ENCODE results near the gene CDCP1.

The CDCP1 gene

DNA sequence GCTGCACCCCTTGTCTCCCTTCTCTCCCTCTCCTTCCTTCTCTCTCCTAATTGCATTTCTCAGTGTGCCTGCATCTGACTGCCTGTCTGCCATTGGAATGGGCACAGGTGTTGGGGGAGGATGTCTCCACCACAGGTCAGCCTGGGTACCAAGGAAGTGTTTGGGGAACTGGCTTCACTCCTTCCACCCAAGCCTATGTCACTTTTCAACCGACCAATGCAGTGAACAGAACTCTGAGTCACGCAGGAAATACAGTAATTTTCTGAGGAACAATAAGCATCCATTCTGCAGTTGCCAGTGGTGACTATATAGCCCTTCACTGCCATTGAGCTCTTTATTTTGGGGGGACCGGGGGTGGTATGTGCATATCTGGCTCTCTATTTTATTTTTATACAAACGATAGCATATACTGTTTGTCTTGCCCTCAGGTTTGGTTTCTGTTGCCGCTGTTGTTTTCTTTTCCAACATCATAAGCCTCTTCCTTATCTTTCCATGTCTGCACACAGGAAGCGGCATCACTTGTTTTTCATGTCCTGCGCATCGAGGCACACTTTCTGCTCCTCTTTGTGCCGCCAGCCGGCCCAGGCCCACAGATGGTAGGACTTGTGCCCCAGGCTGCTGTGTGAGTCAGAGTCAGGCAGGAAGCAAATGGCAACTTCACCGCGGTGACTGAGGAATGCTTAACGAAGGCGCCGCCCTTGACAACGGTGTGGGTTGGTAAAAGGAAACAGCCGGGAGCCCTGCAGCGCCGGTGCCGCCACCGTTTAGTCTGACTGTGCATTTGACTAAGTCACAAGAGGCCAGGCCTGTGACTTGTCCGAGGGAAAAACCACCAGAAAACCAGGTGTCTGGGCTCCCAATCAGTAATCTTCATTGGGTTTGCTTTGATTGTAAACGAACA is 21.1 kb upstream of the CDCP1 start:
- Histone ChIP-seq H4K8ac (ENCODE audit: low read depth, low read length) (no peak overlapping the region), H4K91ac (ENCODE audit: low read depth, low read length, poor library complexity) (no peak overlapping the region), H3K4me2 (ENCODE audit: insufficient read depth, low read length, poor library complexity, severe bottlenecking) (no peak overlapping the region), H3K18ac (ENCODE audit: low read length) (no peak overlapping the region), H2AFZ (ENCODE audit: low read length) (peak overlapping the region; percentile 90), H3K4ac (ENCODE audit: low read length) (no peak overlapping the region), H2BK5ac (ENCODE audit: low read length) (no peak overlapping the region), H2BK12ac (ENCODE audit: low read length) (no peak overlapping the region), H3K27ac (replicated peaks; ENCODE audit: low read length) (no peak overlapping the region), H3K9ac (ENCODE audit: low read depth, low read length, poor library complexity) (no peak overlapping the region), H3K4me1 (ENCODE audit: control insufficient read depth in 2 of 2, insufficient read depth in 1 of 2, low read depth in 1 of 2, low read length in 2 of 2) (peaks cover 7 to 19% of the 10 kb centered on the region in 2 donors), H2BK15ac (ENCODE audit: low read length) (no peak overlapping the region), H3K4me3 (ENCODE audit: low read length in 2 of 2) (peak overlapping the region in 1 of 2 donors; percentile 24), H3K79me1 (ENCODE audit: low read depth, low read length) (no peaks in the 10 kb centered on the region), H3K23ac (ENCODE audit: low read depth, low read length, poor library complexity) (no peak overlapping the region), H3K14ac (ENCODE audit: low read length) (no peak overlapping the region), H2AK5ac (ENCODE audit: low read depth, low read length) (no peak overlapping the region), H3K36me3 (replicated peaks in 1 of 2; ENCODE audit: control insufficient read depth in 2 of 2, insufficient read depth in 2 of 2, low read length in 2 of 2) (no peaks in the 10 kb centered on the region), H3K27me3 (ENCODE audit: control insufficient read depth in 3 of 3, insufficient read depth in 3 of 3, low read depth in 1 of 3, low read length in 3 of 3) (peaks cover 0 to 3% (median 0%) of the 10 kb centered on the region in 3 experiments), H2BK120ac (ENCODE audit: low read depth, low read length) (no peak overlapping the region), H3K9me3 (replicated peaks in 1 of 2; ENCODE audit: control insufficient read depth in 2 of 2, insufficient read depth in 1 of 2, low read depth in 1 of 2, low read length in 2 of 2) (peaks cover 0 to 3% of the 10 kb centered on the region in 2 donors)
- WGBS, 2 donors (ENCODE audit: extremely low coverage in 2 of 2, insufficient read length in 2 of 2, insufficient replicate concordance in 1 of 2): no CpG with 5 or more reads among the region's 23 CpGs
- DNase-seq (ENCODE audit: low spot score): peak; percentile 57

DNA sequence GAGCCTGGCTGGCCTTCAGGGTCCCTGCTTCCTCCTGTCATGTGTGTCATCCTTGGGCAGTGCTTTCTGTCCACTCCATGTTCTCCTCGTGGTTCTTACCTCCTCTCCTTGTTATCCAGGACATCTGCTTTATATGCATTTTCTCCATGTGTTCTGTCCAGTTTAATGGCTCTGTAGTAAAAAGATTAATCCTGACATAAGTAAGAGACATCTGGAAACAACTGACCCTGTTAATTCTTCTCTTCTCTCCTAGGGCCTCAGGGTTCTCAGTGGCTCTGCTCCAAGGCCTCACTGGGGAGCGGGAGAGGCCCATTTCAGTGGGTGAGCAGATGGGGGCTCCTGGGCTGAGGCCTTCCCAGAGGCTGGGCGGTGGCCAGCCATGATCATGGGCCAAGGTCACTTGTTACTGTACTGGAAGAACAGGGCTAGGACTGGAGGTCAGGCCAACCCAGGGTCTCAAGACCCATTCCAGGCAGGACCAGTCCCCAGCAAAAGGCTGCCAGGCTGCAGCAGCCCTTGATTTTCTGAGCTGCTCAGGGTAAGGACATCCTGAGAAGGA is 20.2 kb upstream of the CDCP1 start:
- Histone ChIP-seq H2BK120ac (ENCODE audit: low read depth, low read length) (no peak overlapping the region), H3K4ac (ENCODE audit: low read length) (no peak overlapping the region), H3K27me3 (ENCODE audit: control insufficient read depth in 3 of 3, insufficient read depth in 3 of 3, low read depth in 1 of 3, low read length in 3 of 3) (peaks cover 0 to 3% (median 0%) of the 10 kb centered on the region in 3 experiments), H3K9ac (ENCODE audit: low read depth, low read length, poor library complexity) (no peak overlapping the region), H3K18ac (ENCODE audit: low read length) (no peak overlapping the region), H4K8ac (ENCODE audit: low read depth, low read length) (no peak overlapping the region), H3K4me3 (ENCODE audit: low read length in 2 of 2) (no peak overlapping the region), H3K27ac (replicated peaks; ENCODE audit: low read length) (no peak overlapping the region), H2AK5ac (ENCODE audit: low read depth, low read length) (no peak overlapping the region), H3K4me2 (ENCODE audit: insufficient read depth, low read length, poor library complexity, severe bottlenecking) (no peak overlapping the region), H3K79me1 (ENCODE audit: low read depth, low read length) (no peaks in the 10 kb centered on the region), H3K14ac (ENCODE audit: low read length) (no peak overlapping the region), H3K23ac (ENCODE audit: low read depth, low read length, poor library complexity) (no peak overlapping the region), H3K4me1 (ENCODE audit: control insufficient read depth in 2 of 2, insufficient read depth in 1 of 2, low read depth in 1 of 2, low read length in 2 of 2) (peaks cover 7 to 19% of the 10 kb centered on the region in 2 donors), H2AFZ (ENCODE audit: low read length) (peak overlapping the region; percentile 90), H2BK5ac (ENCODE audit: low read length) (no peak overlapping the region), H2BK15ac (ENCODE audit: low read length) (no peak overlapping the region), H3K9me3 (replicated peaks in 1 of 2; ENCODE audit: control insufficient read depth in 2 of 2, insufficient read depth in 1 of 2, low read depth in 1 of 2, low read length in 2 of 2) (peaks cover 0 to 3% of the 10 kb centered on the region in 2 donors), H3K36me3 (replicated peaks in 1 of 2; ENCODE audit: control insufficient read depth in 2 of 2, insufficient read depth in 2 of 2, low read length in 2 of 2) (no peaks in the 10 kb centered on the region), H2BK12ac (ENCODE audit: low read length) (no peak overlapping the region), H4K91ac (ENCODE audit: low read depth, low read length, poor library complexity) (no peak overlapping the region)
- no CpG with 5 or more reads among the region's 3 CpGs for WGBS, 2 donors (ENCODE audit: extremely low coverage in 2 of 2, insufficient read length in 2 of 2, insufficient replicate concordance in 1 of 2)
- no peak for DNase-seq (ENCODE audit: low spot score)

DNA sequence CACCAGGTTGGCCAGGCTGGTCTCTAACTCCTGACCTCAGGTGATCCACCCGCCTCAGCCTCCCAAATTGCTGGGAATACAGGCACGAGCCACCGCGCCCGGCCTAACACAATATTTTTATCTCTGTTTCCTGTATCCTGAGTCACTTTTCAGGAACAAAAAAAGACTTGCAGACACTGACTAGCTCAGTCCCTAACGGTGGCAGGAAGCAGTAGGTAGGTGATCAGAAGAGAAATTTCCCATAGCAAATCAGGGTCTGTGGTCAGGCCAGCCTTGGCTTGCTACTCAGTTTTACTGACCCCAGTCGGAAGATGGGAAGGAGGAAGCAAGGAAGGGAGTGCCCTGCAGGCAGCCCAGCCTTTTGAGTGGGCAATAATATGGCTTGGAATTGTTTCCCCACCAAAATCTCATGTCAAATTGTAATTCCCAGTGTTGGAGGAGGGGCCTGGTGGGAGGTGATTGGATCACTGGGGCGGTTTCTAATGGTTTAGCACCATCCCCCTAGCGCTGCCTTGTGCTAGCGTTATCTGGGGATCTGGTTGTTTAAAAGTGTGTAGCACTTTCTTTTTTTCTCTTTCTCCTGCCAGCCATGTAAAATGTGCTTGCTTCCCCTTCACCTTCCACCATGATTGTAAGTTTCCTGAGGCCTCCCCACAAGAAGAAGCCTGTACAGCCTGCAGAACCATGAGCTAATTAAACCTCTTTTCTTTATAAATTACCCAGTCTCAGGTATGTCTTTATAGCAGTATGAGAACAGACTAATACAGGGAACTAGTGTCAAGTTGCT is 19.5 kb upstream of the CDCP1 start:
- H3K79me1 ChIP-seq (ENCODE audit: low read depth, low read length): no peaks in the 10 kb centered on the region
- no CpG with 5 or more reads among the region's 10 CpGs for WGBS, 2 donors (ENCODE audit: extremely low coverage in 2 of 2, insufficient read length in 2 of 2, insufficient replicate concordance in 1 of 2)
- H2AK5ac ChIP-seq (ENCODE audit: low read depth, low read length): no peak overlapping the region
- no peak overlapping the region for H3K18ac ChIP-seq (ENCODE audit: low read length)
- no peak overlapping the region for H3K14ac ChIP-seq (ENCODE audit: low read length)
- H2BK120ac ChIP-seq (ENCODE audit: low read depth, low read length): no peak overlapping the region
- peaks cover 7 to 19% of the 10 kb centered on the region in 2 donors for H3K4me1 ChIP-seq (ENCODE audit: control insufficient read depth in 2 of 2, insufficient read depth in 1 of 2, low read depth in 1 of 2, low read length in 2 of 2)
- H3K23ac ChIP-seq (ENCODE audit: low read depth, low read length, poor library complexity): no peak overlapping the region
- no peak overlapping the region for H3K4me2 ChIP-seq (ENCODE audit: insufficient read depth, low read length, poor library complexity, severe bottlenecking)
- no peak overlapping the region for H2BK12ac ChIP-seq (ENCODE audit: low read length)
- H3K4me3 ChIP-seq (ENCODE audit: low read length in 2 of 2): no peak overlapping the region
- no peak overlapping the region for H2BK5ac ChIP-seq (ENCODE audit: low read length)
- no peak overlapping the region for H4K91ac ChIP-seq (ENCODE audit: low read depth, low read length, poor library complexity)
- H2AFZ ChIP-seq (ENCODE audit: low read length): no peak overlapping the region
- no peak for DNase-seq (ENCODE audit: low spot score)
- no peak overlapping the region for H3K9ac ChIP-seq (ENCODE audit: low read depth, low read length, poor library complexity)
- peaks cover 0 to 3% of the 10 kb centered on the region in 2 donors for H3K9me3 ChIP-seq (replicated peaks in 1 of 2; ENCODE audit: control insufficient read depth in 2 of 2, insufficient read depth in 1 of 2, low read depth in 1 of 2, low read length in 2 of 2)
- no peaks in the 10 kb centered on the region for H3K36me3 ChIP-seq (replicated peaks in 1 of 2; ENCODE audit: control insufficient read depth in 2 of 2, insufficient read depth in 2 of 2, low read length in 2 of 2)
- H3K4ac ChIP-seq (ENCODE audit: low read length): no peak overlapping the region
- no peak overlapping the region for H2BK15ac ChIP-seq (ENCODE audit: low read length)
- H4K8ac ChIP-seq (ENCODE audit: low read depth, low read length): no peak overlapping the region
- H3K27me3 ChIP-seq (ENCODE audit: control insufficient read depth in 3 of 3, insufficient read depth in 3 of 3, low read depth in 1 of 3, low read length in 3 of 3): peaks cover 0 to 3% (median 0%) of the 10 kb centered on the region in 3 experiments
- no peak overlapping the region for H3K27ac ChIP-seq (replicated peaks; ENCODE audit: low read length)

Data from neuronal stem cell (in vitro differentiated cells).